Skeletal muscle tissue (tissue), 4 donors: Measurements from ENCODE around the gene OOEP. TPM values are rescaled to one million over a fixed set of nuclear protein-coding genes. Genes with fewer than 3 reads are reported as not detected.
"Not testable (repeated sequence)": the region's sequence is repeated elsewhere in the genome, so short reads cannot be mapped to it uniquely, and the experiment has no call there.

Experiments used
- H3K27ac ChIP-seq: one replicate; pipeline ENCODE4 v1.7.0; 2013; ENCODE audit warnings: mild to moderate bottlenecking, low read depth, low read length, inconsistent platforms
- H3K27me3 ChIP-seq, 3 donors: one replicate each; pipeline ENCODE4 v1.7.0; 2013; ENCODE audit warnings: low read length in 3 of 3; ENCODE audit not compliant: control insufficient read depth in 3 of 3, insufficient read depth in 3 of 3
- H3K36me3 ChIP-seq, 3 donors: one replicate each; pipeline ENCODE4 v1.7.0; 2013; ENCODE audit warnings: low read length in 3 of 3; ENCODE audit not compliant: control insufficient read depth in 3 of 3, insufficient read depth in 3 of 3
- H3K4me1 ChIP-seq, 3 donors: one replicate each; pipeline ENCODE4 v1.7.0; 2013; ENCODE audit warnings: low read length in 3 of 3, mild to moderate bottlenecking in 3 of 3; ENCODE audit not compliant: control insufficient read depth in 3 of 3, insufficient read depth in 3 of 3
- H3K4me3 ChIP-seq, 3 donors: one replicate each; pipeline ENCODE4 v1.7.0; 2013; ENCODE audit warnings: low read length in 3 of 3
- H3K9ac ChIP-seq, 3 donors: one replicate each; pipeline ENCODE4 v1.7.0; 2013; ENCODE audit warnings: low read length in 3 of 3, mild to moderate bottlenecking in 3 of 3, moderate library complexity in 2 of 3, low read depth in 1 of 3
- H3K9me3 ChIP-seq, 3 donors: one replicate each; pipeline ENCODE4 v1.7.0; 2013; ENCODE audit warnings: low read length in 3 of 3; ENCODE audit not compliant: control insufficient read depth in 3 of 3
- total RNA-seq: library from RNA; depleted of rRNA; stranded (reverse); fragments of >200 nt; gene quantifications from one replicate; pipeline ENCODE4 v1.2.3, GENCODE V29; 2014
- donor health status: Osteomylitis.

The OOEP gene
- not detected for total RNA-seq

DNA sequence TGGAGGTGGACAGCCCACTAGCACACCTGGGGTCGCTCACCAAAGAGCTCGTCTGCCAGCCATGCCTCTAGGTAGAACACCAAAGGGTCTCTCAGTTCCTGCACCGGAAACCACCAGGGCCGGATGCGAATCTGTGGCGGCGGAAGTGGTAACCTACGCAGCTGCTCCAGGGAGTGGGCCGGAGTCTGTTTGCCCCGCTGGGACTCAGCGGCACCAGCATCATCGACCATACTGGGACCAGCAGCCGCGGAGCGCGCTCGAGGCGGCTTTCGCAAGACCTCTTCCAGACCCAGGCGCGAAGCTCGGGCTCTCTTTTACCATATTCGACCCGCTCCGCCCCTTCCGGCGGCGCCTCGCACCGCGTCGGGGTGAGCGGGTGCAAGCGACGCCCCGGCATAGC lies at the start of gene OOEP:
TSS of gene OOEP (minus strand) at position 335 of the 400 bp plus-strand sequence. CDS start at position 230, 105 bp downstream.
- Histone ChIP-seq H3K4me1 (no peaks in the 10 kb centered on the region), H3K36me3 (no peaks in the 10 kb centered on the region), H3K27ac (no peak within 1 kb of the TSS), H3K9ac (no peak within 1 kb of the TSS), H3K9me3 (peaks cover 0 to 7% (median 6%) of the 10 kb centered on the region in 3 donors), H3K4me3 (no peak within 1 kb of the TSS), H3K27me3 (no peaks in the 10 kb centered on the region)

DNA sequence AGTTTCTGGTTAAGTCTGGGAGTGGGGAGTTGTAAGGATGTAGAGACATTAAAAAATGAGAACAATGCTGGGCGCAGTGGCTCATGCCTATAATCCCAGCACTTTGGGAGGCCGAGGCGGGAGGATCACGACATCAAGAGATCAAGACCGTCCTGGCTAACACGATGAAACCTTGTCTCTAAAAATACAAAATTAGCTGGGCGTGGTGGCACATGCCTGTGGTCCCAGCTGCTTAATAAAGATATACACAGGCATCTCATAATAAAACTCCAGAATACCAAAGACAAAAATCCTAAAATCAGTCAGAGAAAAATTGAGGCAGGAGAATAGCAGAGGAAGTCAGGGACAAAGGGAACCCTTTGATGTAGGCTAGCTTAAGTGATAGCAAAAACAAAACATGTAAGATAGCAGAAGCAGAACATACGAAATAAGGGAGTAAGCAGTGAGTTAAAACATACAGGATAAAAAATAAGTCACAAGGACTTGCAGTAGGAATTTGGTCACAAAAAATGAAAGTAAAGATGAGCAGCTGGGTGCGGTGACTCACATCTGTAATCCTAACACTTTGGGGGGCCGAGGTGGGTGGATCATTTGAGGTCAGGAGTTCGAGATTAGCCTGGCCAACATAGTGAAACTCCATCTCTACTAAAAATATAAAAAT lies 48.5 kb upstream of the OOEP start:
- no peaks in the 10 kb centered on the region for H3K9me3 ChIP-seq
- no peaks in the 10 kb centered on the region for H3K4me1 ChIP-seq
- no peaks in the 10 kb centered on the region for H3K27me3 ChIP-seq
- no peak overlapping the region for H3K4me3 ChIP-seq
- no peaks in the 10 kb centered on the region for H3K36me3 ChIP-seq
- no peak overlapping the region for H3K9ac ChIP-seq
- H3K27ac ChIP-seq: no peak overlapping the region

DNA sequence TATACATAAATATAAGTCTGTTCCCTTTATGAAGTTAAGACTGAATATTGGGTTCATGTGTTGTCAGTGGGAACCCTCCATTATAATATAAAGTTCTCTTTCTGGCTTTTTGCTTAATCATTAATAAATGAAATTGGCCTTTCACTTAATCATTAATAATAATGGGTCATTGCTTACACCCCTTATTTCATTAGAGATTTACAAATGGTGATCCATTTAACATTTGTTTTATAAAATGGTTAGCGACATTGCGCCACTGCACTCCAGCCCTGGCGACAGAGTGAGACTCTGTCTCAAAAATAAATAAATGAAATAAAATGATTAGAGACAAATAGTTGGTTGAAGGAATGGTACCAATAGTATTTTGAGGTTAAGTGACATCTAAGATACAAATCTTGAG lies 43.4 kb upstream of the OOEP start:
- no peaks in the 10 kb centered on the region for H3K27me3 ChIP-seq
- no peaks in the 10 kb centered on the region for H3K36me3 ChIP-seq
- H3K27ac ChIP-seq: no peak overlapping the region
- H3K4me1 ChIP-seq: no peaks in the 10 kb centered on the region
- no peak overlapping the region for H3K4me3 ChIP-seq
- H3K9ac ChIP-seq: no peak overlapping the region
- H3K9me3 ChIP-seq: no peaks in the 10 kb centered on the region

DNA sequence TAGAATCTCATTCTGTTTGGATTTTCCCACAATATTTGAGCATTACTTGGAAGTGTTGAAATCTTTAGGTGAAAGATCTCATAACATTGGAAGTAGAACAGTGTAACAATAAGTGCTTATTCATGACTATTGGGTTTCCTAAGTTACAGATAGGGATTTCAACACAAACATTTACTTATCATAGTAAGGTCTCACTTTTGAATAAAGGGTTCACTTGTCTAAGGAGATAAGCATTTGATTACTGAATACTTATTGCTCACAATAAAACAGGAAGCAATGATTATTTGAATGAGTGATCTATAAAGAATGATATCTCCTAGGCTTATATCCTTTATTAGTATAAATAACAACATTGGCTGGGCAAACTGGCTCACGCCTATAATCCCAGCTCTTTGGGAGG lies 39.7 kb upstream of the OOEP start:
- H3K4me3 ChIP-seq: no peak overlapping the region
- H3K36me3 ChIP-seq: no peaks in the 10 kb centered on the region
- no peaks in the 10 kb centered on the region for H3K4me1 ChIP-seq
- no peaks in the 10 kb centered on the region for H3K27me3 ChIP-seq
- H3K9me3 ChIP-seq: no peaks in the 10 kb centered on the region
- H3K9ac ChIP-seq: no peak overlapping the region
- no peak overlapping the region for H3K27ac ChIP-seq

- Histone ChIP-seq H3K9ac (no peak overlapping the region), H3K27me3 (no peaks in the 10 kb centered on the region), H3K27ac (no peak overlapping the region), H3K4me1 (no peaks in the 10 kb centered on the region), H3K9me3 (no peaks in the 10 kb centered on the region), H3K4me3 (no peak overlapping the region), H3K36me3 (no peaks in the 10 kb centered on the region)
Measured at GRCh38 chr6:73400656-73401055, 31.0 kb upstream of the OOEP start.

GRCh38 chr6:73395875-73396274 lies 26.2 kb upstream of the OOEP start:
- H3K9ac ChIP-seq: no peak overlapping the region
- H3K9me3 ChIP-seq: no peaks in the 10 kb centered on the region
- H3K27ac ChIP-seq: no peak overlapping the region
- no peaks in the 10 kb centered on the region for H3K4me1 ChIP-seq
- H3K4me3 ChIP-seq: no peak overlapping the region
- H3K36me3 ChIP-seq: no peaks in the 10 kb centered on the region
- H3K27me3 ChIP-seq: no peaks in the 10 kb centered on the region

- no peaks in the 10 kb centered on the region for H3K9me3 ChIP-seq
- H3K4me1 ChIP-seq: no peaks in the 10 kb centered on the region
- no peak within 1 kb of the TSS for H3K27ac ChIP-seq
- peak within 1 kb of the TSS in 1 of 3 donors; percentile 49 for H3K4me3 ChIP-seq
- H3K27me3 ChIP-seq: no peaks in the 10 kb centered on the region
- peak within 1 kb of the TSS in 1 of 3 donors; percentile 33 for H3K9ac ChIP-seq
- H3K36me3 ChIP-seq: no peaks in the 10 kb centered on the region
Measured at GRCh38 chr6:73394577-73395354, 25.1 kb upstream of the OOEP start, which contains the start of gene DDX43. Gene DDX43 (plus strand): TSS chr6:73394828. CDS start chr6:73394906, 78 bp downstream.

DNA sequence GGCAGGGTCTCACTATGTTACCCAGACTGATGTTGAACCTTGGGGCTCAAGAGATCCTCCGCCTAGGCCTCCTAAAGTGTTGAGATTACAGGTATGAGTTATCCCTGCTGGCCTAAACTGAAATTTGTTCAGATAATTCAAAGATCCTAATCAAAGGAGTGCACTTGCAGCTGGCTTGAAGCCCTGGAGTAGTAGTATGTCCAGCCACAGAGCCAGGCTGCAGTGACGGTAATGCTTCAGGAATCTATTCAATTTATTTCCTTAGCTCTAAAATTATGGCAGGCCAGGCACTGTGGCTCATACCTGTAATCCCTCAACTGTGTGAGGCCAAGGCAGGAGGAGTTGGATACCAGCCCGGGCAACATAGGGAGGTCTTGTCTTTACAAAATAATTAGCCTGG lies 23.6 kb upstream of the OOEP start:
- Histone ChIP-seq H3K27me3 (peaks cover 0 to 3% (median 0%) of the 10 kb centered on the region in 3 donors), H3K27ac (no peak overlapping the region), H3K9me3 (no peaks in the 10 kb centered on the region), H3K4me3 (no peak overlapping the region), H3K36me3 (no peaks in the 10 kb centered on the region), H3K4me1 (peaks cover 2 to 8% (median 5%) of the 10 kb centered on the region in 3 donors), H3K9ac (no peak overlapping the region)

DNA sequence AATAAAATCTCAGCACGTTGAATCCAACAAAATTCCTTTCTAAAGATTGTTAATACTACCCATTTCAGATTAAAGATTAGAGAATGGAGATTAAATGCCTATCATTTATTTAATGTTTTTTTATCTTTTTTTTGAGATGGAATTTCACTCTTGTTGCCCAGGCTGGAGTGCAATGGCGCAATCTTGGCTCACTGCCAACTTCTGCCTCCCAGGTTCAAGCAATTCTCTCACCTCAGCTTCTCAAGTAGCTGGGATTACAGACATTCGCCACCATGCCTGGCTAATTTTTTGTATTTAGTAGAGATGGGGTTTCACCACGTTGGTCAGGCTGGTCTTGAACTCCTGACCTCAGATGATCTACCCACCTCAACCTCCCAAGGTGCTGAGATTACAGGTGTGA lies 22.5 kb upstream of the OOEP start:
- not testable (repeated sequence) for H3K9me3 ChIP-seq, H3K4me1 ChIP-seq, H3K27ac ChIP-seq, H3K36me3 ChIP-seq, H3K9ac ChIP-seq, H3K4me3 ChIP-seq, H3K27me3 ChIP-seq

- Histone ChIP-seq H3K36me3 (no peaks in the 10 kb centered on the region), H3K27ac (no peak overlapping the region), H3K9ac (no peak overlapping the region), H3K4me1 (peaks cover 2 to 8% (median 5%) of the 10 kb centered on the region in 3 donors), H3K9me3 (no peaks in the 10 kb centered on the region), H3K4me3 (no peak overlapping the region), H3K27me3 (peaks cover 0 to 6% (median 0%) of the 10 kb centered on the region in 3 donors)
Measured at GRCh38 chr6:73391675-73392074, 22.0 kb upstream of the OOEP start.
